ENCODE data around the gene STOX2.
"Not testable (repeated sequence)": the region's sequence is repeated elsewhere in the genome, so short reads cannot be mapped to it uniquely, and the experiment has no call there.

STOX2 gene

GRCh38 chr4:183936574-183937345 is 31.7 kb downstream of the STOX2 start:
- DNase-seq = no peak

GRCh38 chr4:183940864-183941263 is 35.8 kb downstream of the STOX2 start:
- DNase-seq = no peak

DNA sequence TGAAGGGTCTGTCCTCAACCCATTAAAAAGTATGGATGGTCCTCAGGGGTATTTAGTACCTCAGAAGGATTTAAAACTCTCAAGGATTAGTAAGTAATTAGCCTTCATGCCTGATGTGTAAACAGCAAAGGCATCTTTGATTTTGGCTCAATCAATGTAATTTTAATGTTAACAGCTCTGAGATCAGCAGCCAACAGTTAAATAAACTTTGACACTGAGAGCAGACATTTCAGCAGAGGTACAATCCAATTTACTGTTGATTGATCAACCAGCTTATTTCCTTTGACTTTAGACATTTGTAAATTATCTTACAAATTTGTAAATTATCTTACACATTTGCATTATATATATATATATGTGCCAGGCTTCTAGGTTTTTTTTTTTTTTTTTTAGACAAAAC is 36.9 kb downstream of the STOX2 start:
- no peak for DNase-seq

DNA sequence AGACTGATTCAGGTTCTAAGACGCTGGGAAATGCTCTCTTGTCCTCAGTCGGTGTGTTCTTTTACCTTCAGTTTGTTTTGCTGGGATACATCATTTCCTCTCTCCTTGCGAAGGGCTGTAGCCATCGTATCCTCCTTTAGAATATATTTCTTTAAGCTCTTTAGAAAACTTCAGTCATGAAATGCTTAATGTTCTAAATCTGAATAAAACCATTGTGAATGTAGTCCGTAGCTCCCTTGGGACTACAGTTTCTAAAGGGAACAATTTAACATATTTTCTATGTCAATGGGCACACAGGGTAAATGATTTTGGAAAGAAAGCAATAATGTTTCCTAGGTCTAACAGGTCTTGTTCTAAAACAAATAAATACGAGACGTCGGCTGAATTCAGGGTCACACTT is 40.6 kb downstream of the STOX2 start:
- DNase-seq = no peak

GRCh38 chr4:183950536-183950935 is 45.4 kb downstream of the STOX2 start:
- no peak for DNase-seq

DNA sequence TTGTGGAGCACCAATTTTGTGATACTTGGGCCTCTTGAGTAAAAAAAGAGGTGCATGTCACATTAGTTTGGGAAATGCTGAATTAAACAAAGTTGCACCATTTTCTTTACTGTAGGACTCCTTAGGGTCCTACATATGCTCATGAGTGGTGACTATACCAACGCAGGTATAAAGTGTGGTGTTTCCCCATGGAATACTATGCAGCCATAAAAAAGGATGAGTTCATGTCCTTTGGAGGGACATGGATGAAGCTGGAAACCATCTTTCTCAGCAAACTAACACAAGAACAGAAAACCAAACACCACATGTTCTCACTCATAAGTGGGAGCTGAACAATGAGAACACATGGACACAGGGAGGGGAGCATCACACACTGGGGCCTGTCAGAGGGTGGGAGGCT is 47.5 kb downstream of the STOX2 start:
- DNase-seq = not testable (repeated sequence)

GRCh38 chr4:183959319-183960045 is 54.4 kb downstream of the STOX2 start:
- no peak for DNase-seq

DNA sequence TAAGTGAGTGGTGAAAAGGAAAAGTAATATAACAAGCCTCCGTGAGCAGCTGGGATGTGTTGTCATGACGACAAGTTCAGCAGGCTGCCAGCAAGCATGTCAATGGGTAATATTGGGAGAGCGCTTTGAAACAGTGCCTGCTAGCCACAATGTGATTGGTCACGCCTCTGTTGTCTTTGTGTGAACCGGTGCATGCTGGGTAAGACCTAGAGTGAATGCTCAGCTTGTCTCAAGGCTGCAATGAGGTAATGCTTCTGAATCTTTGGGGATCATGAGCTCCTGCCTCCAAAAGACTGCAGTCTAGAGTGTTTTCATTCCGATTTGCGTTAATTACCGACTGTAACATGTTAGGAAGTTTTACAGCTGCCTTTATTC is 54.9 kb downstream of the STOX2 start:
- DNase-seq = no peak

DNA sequence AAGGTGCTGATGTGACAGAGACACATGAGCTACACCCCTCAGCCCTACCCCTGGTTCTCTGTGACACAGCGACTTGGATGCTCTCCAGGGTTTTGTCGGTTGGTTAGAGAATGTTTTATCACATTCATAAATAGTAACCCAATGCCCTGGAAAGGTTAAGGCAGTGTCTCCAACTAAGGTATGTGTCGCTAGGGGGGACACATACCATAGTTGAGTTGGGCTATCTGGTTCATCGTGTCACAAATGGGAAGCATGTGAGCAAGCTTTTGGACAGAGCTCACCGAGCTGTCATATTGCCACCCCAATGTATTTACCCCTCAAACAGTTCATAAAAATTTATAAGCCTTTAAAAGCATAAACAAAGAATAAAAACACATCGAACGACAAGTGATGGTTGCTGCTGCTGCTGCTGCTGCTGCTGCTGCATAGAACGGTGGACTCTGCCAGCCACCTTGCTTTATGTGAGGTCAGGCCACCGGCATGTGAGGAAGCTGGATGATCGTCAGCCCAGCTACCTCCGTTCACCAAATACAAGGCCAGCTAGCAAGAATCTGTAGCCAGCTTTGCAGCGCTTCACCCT is 55.9 kb downstream of the STOX2 start:
- no peak for DNase-seq

- no peak for DNase-seq
Observed at GRCh38 chr4:183961795-183962194, 56.7 kb downstream of the STOX2 start.

- no peak for DNase-seq
Observed at GRCh38 chr4:183962419-183962818, 57.3 kb downstream of the STOX2 start.

DNA sequence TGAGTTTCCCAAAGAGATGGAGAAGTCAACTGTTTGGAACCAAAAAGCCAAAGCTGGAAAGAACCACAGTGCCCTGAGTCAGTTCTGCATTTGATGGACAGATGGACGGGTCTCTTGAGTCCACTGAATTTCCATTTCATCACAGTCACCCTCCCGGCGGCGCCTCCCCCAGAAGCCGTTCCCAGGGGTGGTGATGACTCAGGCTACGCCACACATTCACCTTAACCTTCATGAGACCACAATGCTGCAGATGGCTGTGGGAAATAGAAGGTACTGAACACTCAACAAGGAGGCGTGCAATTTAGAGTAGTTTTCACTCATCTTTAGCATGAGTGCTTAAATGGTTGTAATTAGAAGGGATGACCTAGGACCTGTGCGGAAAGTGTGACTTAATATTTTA is 61.3 kb downstream of the STOX2 start:
- DNase-seq = no peak

DNA sequence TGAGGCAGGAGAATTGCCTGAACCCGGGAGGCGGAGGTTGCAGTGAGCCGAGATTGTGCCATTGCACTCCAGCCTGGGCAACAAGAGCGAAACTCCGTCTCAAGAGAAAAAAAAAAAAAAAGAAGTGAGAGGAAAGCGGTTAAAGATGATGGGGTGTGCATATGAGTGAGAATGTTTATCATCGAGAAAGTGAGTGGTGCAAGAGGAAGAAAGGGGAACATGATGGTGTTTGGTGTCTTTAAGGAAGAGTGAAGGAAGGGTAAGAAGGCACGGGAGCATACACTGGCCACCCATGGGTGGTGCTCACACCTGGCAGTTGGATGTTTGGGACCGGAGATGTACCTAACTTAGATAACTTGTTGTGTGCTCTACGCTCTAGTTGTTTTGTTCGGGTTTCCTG is 62.2 kb downstream of the STOX2 start:
- DNase-seq = no peak

DNA sequence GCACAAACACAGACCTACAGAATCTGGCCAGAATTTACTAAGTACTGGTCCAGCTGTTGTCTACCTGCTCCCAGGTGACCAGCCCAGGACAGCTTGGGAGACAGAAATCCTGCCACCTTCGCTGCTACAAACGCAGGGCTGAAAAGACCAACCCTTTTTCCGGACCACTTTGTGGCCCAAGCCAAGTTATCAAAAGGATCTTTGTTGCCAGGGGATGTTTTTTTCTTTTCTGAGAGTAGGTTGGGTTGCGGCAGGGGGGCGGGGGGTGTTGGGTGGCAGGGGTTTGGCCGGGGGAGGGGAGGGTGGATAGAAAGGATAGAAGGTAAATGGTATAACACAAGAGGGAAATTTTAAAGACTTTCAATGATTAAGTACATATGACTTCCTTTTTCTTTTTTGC is 63.4 kb downstream of the STOX2 start:
- no peak for DNase-seq

- DNase-seq = no peak
Observed at GRCh38 chr4:183968931-183969330, 63.8 kb downstream of the STOX2 start.

GRCh38 chr4:183969596-183969995 is 64.5 kb downstream of the STOX2 start:
- no peak for DNase-seq

GRCh38 chr4:183971929-183972490 is 66.9 kb downstream of the STOX2 start:
- no peak for DNase-seq

DNA sequence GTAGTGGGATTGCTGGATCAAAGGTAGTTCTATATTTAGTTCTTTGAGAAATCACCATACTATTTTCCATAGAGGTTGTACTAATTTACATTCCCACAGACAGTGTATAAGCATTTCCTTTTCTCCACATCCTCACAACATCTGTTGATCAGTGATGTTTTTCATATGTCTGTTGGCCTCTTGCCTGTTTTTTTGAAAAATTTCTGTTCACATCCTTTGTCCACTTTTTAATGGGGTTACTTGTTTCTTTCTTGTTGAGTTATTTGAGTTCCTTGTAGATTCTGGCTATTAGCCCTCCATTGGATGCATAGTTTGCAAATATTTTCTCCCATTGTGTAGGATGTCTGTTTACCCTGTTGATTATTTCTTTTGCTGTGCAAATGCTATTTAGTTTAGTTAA is 72.6 kb downstream of the STOX2 start:
- DNase-seq = no peak

DNA sequence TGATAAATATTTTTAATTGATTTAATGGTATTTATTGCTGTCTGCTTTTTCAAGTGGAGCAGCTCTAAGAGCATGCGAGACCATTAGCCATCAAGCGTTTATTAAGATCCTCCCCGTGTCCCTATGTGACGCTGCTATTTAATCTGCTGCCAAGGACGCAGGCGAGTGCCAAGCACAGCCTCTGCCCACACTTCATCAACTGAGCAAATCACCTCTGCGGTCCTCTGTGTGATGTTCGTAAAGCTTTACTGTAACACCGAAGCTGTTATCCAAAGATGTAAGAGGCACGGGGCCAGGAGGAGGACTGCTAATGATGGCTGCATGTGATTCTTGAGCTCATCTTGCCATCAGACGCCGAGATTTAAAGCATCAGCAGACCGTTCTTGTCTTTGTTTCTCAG is 79.5 kb downstream of the STOX2 start:
- no peak for DNase-seq

GRCh38 chr4:183985786-183986185 is 80.7 kb downstream of the STOX2 start:
- DNase-seq = no peak

DNA sequence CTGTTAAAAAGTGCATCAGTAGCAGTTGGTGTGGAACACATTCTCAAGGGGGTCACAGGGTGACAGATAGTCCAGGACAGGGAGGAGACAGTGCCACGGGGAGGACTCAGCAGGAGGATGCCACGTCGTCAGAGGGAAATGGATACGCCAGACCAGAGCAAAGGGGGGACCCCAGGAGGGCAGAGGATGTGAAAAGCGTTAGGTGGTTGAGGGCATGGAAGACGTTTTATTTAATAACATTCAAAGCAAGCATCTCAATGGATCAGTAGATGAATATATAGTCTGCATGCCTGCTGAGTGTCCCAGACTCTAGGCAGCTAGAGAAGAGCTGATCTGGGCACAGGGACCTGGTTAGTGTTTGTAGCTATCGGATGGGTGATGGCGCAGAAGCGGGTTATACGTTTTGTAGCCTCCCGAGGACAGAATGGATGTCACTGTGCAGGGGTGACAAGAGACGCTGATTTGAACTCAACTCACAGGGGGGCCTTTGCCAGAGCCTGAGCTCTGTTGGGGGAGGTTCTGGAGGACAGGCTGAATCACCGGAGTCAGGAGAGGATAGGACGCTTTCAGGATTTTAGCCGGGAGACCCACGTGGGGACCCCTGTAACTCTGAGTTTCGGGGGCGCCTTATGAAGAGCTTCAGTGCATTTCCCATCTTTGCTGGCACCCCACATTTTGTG is 81.3 kb downstream of the STOX2 start:
- no peak for DNase-seq

DNA sequence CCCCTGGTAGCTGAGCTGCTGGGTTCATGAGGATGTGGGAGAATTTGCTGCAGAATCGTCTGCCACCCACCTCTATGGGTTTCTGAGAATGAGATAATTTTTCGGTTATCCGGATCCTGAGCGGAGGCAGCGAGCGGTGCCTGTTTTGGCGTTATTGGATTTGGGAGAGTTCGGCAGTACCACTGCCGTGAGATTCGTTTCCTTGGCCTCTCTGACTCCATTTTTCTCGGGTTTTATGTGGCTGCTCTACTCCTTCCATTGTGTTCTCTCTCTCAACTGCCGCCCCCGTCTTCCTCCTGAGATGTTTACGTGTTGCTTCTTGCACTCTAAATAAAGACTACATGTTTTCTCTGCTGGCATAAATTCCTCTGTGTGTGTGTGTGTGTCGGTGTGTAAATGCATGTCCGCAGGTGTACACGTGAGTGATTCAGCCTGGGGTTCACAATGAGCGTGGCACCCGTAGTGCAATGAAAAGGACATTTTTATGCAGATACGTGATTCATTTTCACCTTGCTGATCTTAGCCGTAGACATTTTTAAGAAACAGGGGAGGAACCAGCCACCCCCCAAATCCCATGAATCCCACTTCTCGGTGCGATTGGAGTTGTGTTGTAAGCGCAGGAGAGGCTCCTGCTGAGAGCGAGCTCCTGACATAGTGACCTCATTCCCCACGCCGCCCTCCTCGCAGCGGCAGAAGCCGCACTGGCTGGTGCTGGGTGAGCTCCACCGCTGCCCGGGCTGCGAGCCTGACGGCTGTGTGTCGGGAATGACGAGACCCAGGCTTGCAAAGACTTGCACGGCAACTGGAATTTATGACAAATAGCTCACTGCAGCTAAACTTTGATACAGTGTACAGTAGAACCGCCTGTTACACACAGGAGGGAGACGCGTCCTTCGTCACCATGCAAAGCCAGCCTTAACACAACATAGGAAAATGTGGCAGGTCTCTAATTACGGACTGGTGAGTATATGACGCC is 82.2 kb downstream of the STOX2 start:
- DNase-seq = no peak

Measured in activated naive CD4-positive, alpha-beta T cell treated with Interleukin-2 at 50 U/mL for 16 hours (primary cell).